Colonic mucosa (tissue), 4 donors: ENCODE results near the gene TACR2. TPM values are rescaled to one million over a fixed set of nuclear protein-coding genes. Genes with fewer than 3 reads are reported as not detected.

Experiments used
- DNase-seq: peaks from one replicate; pipeline ENCODE4 v3.0.0-alpha.2; 2020
- H3K27ac ChIP-seq: fragments of 200-600 bp; one replicate; pipeline ENCODE4 v1.8.0; 2021
- H3K27me3 ChIP-seq: fragments of 200-600 bp; one replicate; pipeline ENCODE4 v1.8.0; 2021
- H3K36me3 ChIP-seq: fragments of 200-600 bp; one replicate; pipeline ENCODE4 v1.8.0; 2021
- H3K4me1 ChIP-seq: fragments of 200-600 bp; one replicate; pipeline ENCODE4 v1.8.0; 2021; ENCODE audit warnings: mild to moderate bottlenecking
- H3K4me3 ChIP-seq: fragments of 200-600 bp; one replicate; pipeline ENCODE4 v1.8.0; 2021
- H3K9ac ChIP-seq, 2 donors: one replicate each; pipeline ENCODE4 v1.7.0; 2013; ENCODE audit warnings: control low read depth in 2 of 2, low read depth in 2 of 2, low read length in 2 of 2
- H3K9me3 ChIP-seq: fragments of 200-600 bp; one replicate; pipeline ENCODE4 v1.8.0; 2021
- intact Hi-C: fragments of 100-400 bp; cut with DNase I; formaldehyde crosslinking; loops from one replicate; pipeline ENCODE4 v1.14.1; 2022
- total RNA-seq, 2 donors: library from RNA; stranded (reverse); fragmentation: NEBNext Ultra II Directional in 1 of 2; extraction: Animal tissue kit (Norgen Biotek cat#: 25700) in 1 of 2; gene quantifications; one replicate each; pipeline ENCODE4 v1.2.1, GENCODE V29; 2021
- TF ChIP-seq, protein P1 (sequence below): fragments of 200-600 bp; IDR thresholded peaks from one replicate; pipeline ENCODE4 v1.8.0; 2022; ENCODE audit warnings: antibody characterized with exemption, mild to moderate bottlenecking
- donor health status: healthy.
- donor health status: DM: no; HTN: no; CAD: no.
- donor health status: DM: no; HTN: no; CAD: no.

Gene TACR2
- total RNA-seq, 2 donors from 2014 or later = 0.22 to 18.8 TPM

DNA sequence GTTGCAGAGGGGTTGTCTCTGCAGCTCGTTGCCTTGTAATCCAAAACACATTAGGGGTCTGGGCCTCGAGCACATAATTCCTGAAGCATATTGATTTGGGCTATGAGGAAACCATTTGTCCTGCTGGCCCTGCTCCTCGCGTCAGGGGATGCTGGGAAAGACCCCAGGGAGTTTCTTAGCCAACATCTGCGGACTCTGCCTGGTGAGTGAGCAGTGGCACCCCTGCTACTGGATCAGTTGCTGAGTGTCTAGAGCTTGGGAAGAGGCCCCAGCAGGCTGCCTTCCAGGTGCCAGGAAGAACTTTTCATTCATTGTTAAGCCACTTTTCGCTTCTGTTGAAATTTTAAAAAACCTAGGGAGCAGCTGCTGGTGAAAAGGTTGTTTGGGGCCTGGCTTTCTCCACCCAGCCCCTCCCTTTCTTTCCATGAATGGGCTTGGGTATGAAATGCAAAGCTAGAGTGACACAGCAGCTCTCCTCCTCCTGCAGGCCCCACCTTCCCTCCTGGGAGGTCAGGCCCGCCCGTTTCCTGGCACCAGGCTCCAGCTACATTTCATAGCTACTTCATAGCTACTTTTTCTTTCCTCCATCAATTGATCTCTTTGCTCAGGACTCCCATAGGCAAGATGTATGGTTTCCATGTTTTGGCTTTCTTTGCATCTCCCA lies 26.8 kb downstream of the TACR2 start:
- peaks cover 3% of the 10 kb centered on the region for H3K4me1 ChIP-seq
- DNase-seq = no peak
- no peak overlapping the region for H3K9ac ChIP-seq
- intact Hi-C loops = loop anchor here (2.0 to 10.0 kb wide), 2 partner anchors 75 to 151 kb away; no protein-coding TSS in a partner anchor
- no peak overlapping the region for H3K4me3 ChIP-seq
- H3K27ac ChIP-seq = no peak overlapping the region
- TF ChIP-seq, protein P1, sequence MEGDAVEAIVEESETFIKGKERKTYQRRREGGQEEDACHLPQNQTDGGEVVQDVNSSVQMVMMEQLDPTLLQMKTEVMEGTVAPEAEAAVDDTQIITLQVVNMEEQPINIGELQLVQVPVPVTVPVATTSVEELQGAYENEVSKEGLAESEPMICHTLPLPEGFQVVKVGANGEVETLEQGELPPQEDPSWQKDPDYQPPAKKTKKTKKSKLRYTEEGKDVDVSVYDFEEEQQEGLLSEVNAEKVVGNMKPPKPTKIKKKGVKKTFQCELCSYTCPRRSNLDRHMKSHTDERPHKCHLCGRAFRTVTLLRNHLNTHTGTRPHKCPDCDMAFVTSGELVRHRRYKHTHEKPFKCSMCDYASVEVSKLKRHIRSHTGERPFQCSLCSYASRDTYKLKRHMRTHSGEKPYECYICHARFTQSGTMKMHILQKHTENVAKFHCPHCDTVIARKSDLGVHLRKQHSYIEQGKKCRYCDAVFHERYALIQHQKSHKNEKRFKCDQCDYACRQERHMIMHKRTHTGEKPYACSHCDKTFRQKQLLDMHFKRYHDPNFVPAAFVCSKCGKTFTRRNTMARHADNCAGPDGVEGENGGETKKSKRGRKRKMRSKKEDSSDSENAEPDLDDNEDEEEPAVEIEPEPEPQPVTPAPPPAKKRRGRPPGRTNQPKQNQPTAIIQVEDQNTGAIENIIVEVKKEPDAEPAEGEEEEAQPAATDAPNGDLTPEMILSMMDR = no peak
- no peaks in the 10 kb centered on the region for H3K36me3 ChIP-seq
- no peaks in the 10 kb centered on the region for H3K27me3 ChIP-seq
- no peaks in the 10 kb centered on the region for H3K9me3 ChIP-seq

- H3K27me3 ChIP-seq = no peaks in the 10 kb centered on the region
- H3K4me3 ChIP-seq = no peak overlapping the region
- no peaks in the 10 kb centered on the region for H3K9me3 ChIP-seq
- TF ChIP-seq, protein P1 = no peak
- H3K36me3 ChIP-seq = no peaks in the 10 kb centered on the region
- H3K27ac ChIP-seq = no peak overlapping the region
- H3K4me1 ChIP-seq = peaks cover 3% of the 10 kb centered on the region
- intact Hi-C loops = loop anchor here (10.0 kb wide), 1 partner anchor 74 kb away; no protein-coding TSS in a partner anchor
- H3K9ac ChIP-seq = no peak overlapping the region
- no peak for DNase-seq
Measured at GRCh38 chr10:69388488-69388887, 28.2 kb downstream of the TACR2 start.

DNA sequence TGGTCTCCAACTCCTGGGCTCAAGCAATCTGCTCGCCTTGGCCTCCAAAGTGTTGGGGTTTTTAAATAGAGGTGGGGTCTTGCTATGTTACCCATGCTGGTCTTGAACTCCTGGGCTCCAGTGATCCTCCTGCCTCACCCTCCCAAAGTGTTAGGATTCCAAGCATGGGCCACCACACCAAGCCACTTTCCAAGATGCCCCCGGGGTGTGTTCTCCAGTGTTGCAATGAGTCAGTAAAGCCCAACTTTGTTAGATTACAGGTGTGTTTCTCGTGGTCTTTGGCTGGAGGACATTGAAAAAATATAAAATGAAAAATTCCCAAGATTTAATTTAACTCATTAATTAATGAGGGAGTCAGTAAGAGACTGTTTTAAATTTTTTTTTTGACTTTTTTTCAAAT lies 29.2 kb downstream of the TACR2 start:
- Histone ChIP-seq H3K36me3 (peaks cover 3% of the 10 kb centered on the region), H3K27ac (no peak overlapping the region)
- TF ChIP-seq, protein P1 = no peak

DNA sequence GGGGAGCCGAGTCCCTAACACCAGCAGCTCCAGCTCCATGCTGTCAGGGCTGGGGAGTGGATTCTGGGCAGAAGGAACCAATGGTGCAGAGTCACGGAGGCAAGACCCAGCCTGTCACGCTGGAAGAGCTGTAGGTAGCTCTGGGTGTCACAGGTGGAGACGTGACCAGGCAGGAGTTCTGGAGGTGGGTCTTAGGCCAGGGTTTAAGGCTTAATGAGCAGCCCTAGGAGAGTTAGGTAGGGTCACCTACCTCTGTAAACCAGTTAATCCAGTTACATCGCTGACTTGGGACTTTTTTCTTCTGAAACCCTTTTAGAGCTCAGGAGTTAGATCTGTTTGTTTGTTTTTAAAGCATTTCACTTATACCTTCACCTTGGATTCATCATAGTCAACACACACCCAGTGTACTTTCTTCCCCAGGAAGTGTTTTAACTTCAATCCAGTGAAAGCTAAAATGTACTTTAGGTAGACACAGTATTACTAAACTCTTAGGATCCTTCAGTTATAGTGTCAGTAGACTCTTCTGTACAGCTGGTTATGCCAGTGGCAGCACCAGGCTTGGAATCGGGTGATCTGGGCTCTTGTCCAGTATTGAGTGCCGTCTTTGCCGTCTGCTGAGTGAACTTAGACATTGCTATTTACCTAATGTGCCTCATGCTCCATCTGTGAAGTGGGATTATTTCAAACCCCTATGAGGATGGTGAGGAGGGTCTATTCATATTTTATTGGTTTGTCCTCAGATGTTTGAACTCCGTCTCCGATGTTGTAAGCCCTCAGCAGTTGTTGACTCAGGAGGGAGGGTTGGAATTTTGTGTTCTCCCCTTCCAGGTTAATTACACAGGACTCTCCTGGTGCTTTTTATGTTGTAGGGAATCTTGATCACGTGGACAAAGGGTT lies 31.0 kb downstream of the TACR2 start:
- Histone ChIP-seq H3K27me3 (no peaks in the 10 kb centered on the region), H3K4me3 (no peak overlapping the region), H3K27ac (peak overlapping the region; percentile 47), H3K9me3 (no peaks in the 10 kb centered on the region), H3K9ac (no peak overlapping the region), H3K36me3 (peaks cover 3% of the 10 kb centered on the region), H3K4me1 (peaks cover 3% of the 10 kb centered on the region)
- intact Hi-C loops = loop anchor here (10.0 kb wide), 1 partner anchor 71 kb away; no protein-coding TSS in a partner anchor
- no peak for DNase-seq
- TF ChIP-seq, protein P1 = no peak

More for the DNA sequence above, 29.2 kb downstream of the TACR2 start:
- Histone ChIP-seq H3K4me1 (peaks cover 3% of the 10 kb centered on the region), H3K9ac (no peak overlapping the region), H3K9me3 (no peaks in the 10 kb centered on the region), H3K4me3 (no peak overlapping the region), H3K27me3 (no peaks in the 10 kb centered on the region)
- intact Hi-C loops = loop anchor here (10.0 kb wide), 1 partner anchor 73 kb away; no protein-coding TSS in a partner anchor
- no peak for DNase-seq

- no peak overlapping the region for H3K27ac ChIP-seq
- H3K36me3 ChIP-seq = peaks cover 6% of the 10 kb centered on the region
- intact Hi-C loops = loop anchor here (10.0 kb wide), 1 partner anchor 70 kb away; no protein-coding TSS in a partner anchor
- H3K9ac ChIP-seq = no peak overlapping the region
- no peak for DNase-seq
- no peaks in the 10 kb centered on the region for H3K9me3 ChIP-seq
- no peaks in the 10 kb centered on the region for H3K27me3 ChIP-seq
- TF ChIP-seq, protein P1 = no peak
- no peak overlapping the region for H3K4me3 ChIP-seq
- H3K4me1 ChIP-seq = no peaks in the 10 kb centered on the region
Measured at GRCh38 chr10:69384320-69384719, 32.4 kb downstream of the TACR2 start.
